HG02970 (cell line): ENCODE data around the gene WFDC5.

Source experiments
- ATAC-seq: cut with Tn5 transposase; IDR thresholded peaks from one replicate; pipeline ENCODE4 v1.9.1; 2021; ENCODE audit warnings: mild to moderate bottlenecking, moderate library complexity, moderate number of reproducible peaks; ENCODE audit not compliant: unreplicated experiment, low FRiP score

The WFDC5 gene

DNA sequence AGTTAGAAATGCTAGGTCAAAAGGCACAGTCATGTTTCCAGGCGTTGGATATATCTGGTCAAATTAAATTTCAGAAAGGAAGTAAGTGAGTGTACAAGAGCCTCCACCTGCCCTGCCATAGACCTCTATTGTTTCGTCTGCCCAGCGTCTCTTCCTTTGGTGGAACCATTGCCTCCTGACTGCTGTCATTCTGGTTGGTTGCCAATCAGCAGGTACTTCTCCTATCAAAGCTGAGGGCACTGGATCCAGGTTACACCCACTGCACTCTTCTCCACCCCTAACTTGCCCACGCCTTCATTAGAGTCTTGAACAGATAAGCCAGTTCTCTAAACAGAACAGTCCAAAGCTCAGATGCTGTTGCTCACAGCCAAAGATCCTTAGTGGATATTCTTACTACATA is 2.6 kb upstream of the WFDC5 start:
- ATAC-seq, result no peak

DNA sequence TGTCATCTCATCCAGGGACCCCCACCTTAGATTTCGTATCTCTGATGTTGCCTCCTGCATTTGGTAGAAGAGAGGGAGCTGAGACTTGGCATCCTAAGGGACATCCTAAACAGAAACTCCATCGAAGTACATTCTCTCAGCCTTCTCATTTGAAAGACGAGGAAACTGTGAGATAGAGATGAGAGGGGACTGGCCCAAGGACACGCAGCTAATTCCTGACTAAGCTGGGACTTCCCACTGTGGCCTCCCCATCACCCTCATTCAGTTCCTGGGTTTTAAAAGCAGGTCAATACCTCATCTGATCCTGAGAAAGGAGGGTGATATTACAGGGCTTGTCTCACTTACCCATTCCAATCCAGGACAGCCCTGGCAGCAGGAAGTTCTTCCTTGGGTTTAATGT is 855 bp upstream of the WFDC5 start:
- ATAC-seq, result no peak

DNA sequence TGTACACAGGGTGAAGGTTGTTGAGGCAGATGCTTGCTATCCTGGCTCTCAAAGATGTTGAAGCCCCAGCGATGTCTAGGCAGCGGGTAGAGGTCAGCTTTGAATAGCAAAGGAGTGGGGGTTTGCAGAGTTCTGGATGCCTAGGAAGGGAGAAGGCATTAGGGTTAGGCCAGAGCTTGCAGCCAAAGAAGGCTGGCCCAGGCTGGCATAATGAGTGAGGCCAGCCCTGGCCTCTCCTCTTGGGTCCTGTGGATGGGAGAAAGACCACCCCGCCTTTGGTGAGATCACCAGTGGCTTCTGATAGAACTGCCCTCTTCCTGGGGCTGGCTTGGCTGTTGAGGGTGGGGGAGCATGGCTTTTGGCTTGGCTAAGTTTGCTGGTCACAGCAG is 406 bp upstream of the WFDC5 start:
- ATAC-seq, result no peak

DNA sequence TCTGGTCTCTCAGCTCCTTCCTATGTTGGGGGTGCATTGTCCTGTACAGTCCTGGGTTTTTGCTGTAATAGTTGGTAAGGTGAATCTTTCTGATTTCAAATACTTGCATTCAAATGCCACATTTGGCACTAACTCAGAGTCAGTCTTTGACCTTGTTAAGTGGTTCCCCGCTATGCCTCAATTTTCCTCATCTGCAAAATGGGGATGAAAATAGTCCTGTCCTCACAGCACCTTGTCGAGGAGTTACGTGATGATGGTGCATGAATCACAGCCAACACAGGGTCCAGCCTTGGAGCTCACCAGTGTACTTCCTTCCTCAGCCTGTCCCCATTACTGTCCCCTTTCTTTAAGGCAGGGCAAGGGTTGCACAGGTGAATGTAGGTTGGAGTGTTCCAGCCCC is 1.1 kb downstream of the WFDC5 start:
- ATAC-seq, result no peak

DNA sequence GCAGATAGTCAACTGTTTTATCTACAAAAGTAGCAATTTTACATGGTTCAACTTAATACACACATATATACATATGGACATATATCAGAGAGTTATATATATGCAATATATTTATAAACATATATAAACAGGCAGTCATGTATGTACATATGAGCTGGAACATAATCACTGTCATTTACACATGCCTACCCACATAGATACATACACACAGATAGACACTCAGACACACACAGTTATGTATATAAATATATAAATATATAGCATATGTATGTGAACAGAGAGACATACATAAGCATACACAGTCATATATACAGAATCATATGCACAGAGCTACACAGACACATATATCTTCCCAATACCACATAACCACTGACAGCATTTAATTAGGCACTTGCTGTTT is 2.2 kb downstream of the WFDC5 start:
- ATAC-seq, result no peak

DNA sequence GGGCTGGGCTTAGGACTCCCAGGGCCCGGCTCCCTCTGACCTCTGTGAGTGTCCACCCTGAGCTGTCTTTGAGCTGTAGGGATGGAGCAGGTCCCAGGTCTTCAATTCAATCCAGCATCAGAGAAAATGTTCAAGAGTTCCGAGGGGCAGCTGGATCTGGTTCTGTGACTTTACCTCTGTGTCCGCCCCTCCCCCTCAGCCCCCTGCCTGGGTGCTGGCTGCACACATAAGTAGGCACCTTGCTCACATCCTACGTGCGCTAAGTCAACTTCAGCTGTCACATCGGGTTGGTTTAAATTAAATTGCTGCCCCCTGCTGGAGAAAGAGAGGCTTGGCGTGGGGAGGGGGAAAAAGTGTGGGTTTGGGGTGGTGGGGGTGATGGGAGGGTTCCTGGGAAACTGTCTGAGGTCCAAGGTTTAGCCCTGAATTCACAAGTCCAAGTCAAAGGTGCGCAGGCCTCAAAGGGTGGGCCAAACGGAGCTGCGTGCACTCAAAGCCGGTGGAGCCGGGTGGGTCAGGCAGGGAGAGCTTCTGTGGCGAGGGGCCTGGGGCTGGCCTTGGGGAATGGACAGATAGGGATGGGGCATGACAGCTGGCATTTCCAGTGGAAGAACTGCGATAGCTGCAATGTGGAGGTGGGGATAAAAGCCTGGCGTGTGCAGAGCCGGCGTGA is 3.0 kb downstream of the WFDC5 start:
- no peak for ATAC-seq

DNA sequence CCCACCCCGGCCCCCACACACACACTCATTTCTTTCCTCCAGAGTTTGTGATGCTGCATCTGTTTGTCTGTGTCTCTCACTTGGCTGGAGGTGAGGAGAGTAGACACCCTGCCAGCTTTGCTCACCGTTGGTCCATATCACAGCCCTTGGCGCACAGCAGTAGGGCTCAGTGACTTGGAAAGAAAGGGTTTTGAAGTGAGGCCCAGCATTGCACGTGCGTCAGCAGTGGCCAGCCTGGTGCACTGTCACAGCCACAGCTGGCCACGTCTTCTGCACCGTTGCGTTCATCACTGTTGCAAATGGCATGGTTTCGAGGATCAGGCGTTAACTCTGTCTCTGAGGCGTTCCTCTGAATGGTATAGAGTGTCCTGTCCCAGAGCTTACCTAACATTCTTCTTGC is 3.7 kb downstream of the WFDC5 start:
- no peak for ATAC-seq

DNA sequence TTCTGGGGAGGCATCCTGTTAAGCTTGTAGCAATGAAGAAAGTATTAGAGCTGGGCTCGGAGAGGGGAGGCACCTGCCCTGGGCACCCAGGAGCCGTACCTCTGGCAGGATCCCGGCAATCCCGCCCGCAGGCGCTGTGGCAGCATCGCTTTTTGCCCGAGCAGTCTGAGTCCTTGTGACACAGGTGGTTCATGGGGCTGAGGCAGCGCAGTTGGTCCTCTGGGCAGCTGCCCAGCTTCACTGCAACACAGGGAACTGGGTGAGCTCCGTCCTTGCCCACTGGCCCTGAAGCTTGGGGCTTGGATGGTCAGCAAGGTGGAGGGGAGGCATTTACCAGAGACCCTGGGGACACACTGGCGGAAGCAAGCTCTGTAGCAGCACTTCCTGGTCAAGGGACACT is 4.7 kb downstream of the WFDC5 start:
- no peak for ATAC-seq

DNA sequence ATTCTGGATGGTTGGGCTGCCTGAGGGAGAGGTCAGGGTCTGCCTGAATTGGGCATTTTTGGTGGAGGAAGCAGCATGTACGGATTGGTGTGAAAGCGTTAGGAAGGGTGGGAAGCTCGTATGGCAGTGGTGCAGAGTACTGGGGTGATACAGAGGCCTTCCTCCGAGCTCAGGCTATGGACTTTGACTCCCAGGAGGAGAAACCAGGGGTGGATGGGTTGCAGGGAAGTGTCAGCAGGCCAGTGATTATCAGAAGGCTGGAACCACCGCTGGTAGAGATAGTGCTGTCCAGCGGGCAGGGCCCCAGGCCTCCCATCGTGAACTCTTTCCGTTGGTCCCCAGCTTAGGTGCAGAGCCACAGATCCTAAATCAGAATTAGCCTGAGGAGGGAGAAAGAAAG is 5.3 kb downstream of the WFDC5 start:
- ATAC-seq, result no peak

DNA sequence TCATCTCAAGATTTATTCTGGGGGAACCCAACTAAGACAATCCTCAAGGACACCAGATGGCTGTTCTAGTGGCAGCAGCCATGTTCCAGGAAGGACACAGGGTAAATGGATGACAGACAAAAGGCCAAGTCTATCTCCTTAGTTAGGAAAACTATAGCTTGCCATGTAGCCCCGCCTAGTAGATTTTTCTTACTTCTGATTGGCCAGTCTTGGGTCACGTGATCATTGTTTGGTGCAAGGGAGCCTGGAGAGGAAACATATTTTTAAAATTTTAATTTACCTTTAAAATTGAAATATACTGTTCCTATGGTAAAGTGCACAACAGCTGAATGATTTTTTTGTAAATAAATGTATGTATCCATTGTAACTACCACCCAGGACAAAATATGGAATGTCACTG is 9.7 kb downstream of the WFDC5 start:
- no peak for ATAC-seq

DNA sequence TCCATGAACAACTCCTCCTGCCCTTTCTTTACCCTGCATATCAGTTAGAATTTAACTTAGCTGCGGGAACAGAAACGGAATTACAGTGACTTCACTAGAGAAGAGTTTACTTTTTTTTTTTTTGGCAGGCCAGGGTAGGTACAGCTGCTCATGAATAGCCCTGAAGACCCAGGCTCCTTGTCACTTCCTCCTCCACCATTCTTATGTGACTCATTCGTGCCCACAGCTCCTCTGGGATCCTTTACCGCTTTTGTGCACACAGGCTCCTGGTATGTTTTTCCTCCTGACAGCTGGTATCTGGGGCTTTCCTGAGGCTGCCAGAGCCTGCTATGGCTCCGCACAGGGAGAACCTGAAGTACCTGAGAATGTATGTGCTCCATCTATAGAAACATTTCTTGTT is 10.2 kb downstream of the WFDC5 start:
- ATAC-seq, result no peak

DNA sequence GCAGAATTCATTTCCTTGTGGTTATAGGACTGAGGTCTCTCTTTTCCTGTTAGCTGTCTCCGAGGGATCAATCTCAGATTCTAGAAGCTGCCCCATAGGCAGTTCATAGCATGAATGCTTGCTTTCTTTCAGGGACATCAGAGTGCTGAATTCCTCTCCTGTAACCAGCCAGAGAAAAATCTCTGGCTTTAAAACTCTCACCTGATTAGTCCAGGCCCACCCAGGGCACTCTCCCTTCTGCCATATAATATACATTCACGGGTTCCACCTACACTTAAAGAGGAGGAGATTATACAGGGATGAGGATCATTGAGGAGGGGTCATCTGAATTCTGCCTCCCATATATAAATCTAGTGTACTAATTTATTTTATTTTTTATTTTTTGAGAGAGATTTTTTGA is 11.9 kb downstream of the WFDC5 start:
- ATAC-seq, result no peak

DNA sequence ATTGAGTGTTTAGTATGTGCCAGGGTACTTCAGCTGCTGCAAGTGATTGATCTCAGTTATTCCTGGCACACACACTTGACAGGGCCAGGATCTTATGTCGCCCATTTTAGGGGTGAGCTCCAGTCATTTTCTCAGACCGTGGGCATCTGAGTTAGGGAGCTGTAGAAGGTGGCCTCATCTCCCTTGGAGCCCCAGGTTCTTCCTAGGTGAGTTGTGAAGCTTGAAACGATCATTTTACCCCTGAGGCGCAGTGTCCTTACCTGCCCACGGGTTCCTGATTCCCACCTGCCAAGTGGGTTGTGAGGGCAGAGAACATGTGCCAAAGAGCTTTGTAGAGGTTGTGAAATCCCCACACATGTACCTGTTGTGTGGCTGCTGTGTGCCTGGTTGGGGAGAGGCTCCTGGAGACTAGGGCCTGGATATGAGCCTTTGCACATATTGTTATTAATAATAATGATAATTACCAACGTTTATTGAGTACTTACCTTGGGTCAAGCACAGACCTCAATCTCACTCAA is 13.6 kb downstream of the WFDC5 start:
- ATAC-seq, result no peak

DNA sequence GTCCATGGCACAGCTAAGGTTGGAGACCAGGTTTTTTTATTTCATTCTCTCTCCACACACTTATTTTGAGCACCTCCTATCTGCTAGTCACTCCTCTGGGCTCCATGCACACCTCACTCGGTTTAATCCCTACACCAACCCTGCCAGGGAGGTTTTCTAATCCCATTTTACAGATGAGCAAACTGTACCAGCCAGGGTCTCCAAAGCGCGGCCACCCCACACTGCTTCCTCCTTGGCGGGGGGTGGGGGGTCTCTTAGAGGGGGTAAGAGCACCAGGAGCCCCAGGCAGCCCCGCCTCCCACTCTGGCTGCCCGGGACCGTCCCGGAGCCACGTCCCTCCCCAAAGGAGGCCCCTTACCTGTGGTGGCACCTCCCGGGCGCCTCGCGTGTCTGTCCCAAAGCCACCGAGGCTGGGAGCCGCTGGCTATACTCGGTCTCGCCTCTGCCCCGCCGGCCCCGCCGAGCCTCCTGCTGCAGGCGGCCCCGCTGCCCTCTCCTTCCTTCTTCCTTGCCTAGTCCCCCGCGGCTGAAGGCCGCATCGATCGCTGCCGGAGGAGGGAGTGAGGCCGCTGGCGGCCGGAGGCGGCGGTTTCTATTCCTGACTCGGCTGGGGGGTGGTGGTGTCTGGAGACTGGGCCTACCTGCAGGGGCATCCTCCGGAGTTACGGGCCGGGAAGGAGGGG is 14.3 kb downstream of the WFDC5 start, which contains the start of gene KCNS1:
Gene KCNS1 (minus strand): TSS at position 565 of the 683 bp plus-strand sequence. CDS start 1,891 bp downstream, outside the sequence.
- ATAC-seq, result no peak

DNA sequence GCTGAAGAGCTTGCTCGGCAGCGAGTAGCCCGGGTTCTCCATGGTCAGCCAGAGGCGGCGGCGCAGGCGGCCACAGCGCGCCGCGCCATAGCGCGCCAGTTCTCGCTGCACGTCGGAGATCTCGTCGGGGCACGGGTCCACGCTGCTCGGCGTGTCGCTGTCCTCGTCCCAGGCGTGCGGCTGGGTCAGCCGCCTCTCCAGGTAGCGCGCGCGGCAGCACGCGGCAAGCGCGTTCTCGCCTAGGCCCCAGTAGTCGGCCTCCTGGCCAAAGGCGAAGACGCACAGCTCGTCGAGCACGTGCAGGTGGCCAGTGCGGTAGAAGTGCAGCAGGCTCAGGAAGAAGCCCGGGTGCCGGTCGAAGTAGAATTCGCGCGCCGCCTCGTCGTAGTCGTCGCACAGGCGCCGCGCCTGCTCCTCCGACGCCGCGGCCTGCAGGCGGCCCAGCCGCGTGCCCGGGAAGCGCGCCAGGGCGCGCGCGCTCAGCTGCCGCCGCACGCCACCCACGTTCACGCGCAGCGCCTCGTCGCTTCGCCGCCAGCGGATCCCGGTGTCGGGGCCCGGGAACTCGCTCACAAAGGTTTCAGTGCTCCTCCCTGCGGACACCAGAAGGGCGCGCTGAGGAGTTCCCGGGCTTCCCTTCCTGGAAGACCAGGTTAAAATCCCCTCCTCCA is 16.7 kb downstream of the WFDC5 start:
- no peak for ATAC-seq

DNA sequence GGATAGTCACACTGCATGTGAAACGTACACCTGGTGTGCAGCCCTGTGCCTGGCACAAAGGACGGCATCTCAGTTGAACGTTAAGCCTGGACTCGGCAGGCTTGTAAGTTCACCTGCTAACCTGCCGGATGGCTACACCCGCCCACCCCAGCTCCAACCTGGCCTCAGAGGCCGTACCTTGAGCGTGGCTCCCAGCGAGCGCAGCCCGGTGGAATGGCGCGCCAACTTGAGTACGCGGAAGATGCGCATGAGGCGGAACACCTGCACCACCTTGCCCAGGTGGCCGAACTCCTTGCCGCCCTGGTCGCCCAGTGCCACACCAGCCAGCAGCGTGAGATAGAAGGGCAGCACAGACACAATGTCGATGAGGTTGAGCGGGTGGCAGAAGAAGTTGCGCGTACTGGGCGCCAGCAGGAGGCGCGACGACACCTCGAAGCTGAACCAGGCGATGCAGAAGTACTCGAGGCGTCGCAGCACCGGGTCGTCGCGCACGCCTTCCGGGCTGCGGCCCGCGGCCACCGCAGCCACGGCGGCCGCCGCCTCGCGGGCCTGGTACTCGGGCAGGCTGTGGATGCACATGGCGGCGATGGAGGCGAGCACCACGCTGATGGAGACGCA is 17.4 kb downstream of the WFDC5 start:
- no peak for ATAC-seq

DNA sequence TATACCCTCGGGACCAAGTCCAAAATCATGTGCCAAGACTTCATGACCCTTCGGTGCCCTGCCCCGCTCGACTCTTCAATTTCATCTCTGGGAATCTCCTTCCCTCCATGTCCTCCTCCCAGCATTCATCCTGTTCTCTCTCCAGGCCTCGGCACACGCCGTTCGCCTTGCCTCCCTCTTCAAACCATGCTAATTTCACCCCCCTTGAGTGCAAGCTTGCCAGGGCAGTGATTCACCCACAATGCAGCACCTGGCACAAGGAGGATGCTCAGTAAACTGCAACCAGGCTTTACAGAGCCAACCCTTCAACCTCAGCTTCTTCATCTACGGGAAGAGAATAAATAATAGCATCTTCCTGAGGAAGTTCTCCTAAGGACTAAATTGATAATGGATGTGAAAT is 18.2 kb downstream of the WFDC5 start:
- ATAC-seq, result no peak

DNA sequence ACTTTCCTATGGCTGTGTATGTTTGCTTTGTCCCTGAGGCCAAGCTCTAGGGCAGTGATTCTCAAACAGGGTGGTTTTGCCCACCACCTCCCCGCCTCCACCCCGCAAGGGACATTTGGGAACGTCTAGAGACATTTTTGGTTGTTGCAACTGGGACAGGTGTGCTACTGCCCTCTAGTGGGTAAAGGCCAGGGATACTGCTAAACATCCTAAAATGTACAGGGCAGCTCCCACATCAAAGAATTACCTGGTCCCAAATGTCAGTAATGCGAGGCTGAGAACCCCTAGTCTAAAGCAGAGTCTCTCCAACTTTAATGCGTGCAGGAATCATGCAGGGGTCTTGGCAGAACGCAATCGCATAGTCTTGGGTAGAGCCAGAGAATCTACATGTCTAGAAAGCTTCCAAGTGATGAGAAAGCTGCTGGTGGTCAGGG is 19.2 kb downstream of the WFDC5 start:
- no peak for ATAC-seq

DNA sequence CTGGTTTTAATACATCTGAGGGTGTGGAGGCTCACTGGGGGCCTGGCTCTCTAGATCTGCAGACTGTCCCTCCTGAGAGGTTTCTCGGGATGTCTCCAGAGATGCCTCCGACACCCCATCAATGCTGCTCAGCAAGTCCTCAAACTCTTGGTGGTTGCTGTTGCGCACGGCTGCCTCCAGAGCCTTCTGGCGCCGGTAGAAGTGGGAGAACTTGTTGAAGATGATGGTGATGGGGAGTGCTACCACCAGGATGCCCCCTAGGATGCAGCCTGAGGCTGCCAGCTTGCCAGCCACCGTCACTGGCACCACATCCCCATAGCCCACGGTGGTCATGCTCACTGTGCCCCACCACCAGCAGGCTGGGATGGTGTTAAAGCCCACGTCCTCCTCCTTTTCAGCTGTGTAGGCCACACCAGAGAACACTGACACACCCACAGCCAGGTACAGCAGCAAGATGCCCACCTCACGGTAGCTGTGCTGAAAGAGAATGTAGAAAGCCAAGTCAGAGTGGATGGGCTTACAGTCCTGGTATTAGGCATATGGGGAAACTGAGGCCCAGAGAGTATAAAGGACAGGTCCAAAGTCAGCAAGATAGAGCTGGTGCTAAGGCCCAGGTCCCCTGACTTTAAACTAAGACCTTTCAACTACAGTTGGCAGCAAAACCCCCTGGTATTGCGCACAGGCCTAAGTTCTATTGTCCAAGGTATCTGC is 20.0 kb downstream of the WFDC5 start:
- ATAC-seq, result no peak

DNA sequence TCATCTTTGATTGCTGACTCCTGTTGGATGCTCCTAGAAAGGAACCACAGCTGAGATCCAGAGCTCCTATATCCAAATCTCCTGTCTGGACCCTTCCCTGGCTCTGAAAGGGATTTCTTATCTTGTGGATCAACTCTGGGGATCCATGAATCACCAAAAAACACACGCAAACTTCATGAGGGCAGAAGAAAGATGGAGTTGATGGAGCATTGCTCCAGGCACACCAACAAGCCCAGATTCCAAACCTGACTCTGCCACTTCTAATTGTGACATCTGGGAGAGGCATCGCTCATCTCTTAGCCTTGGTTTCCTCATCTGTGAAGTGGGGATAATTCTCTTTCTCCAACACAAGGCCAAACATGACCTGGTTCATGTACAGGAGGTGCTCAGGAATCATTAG is 20.8 kb downstream of the WFDC5 start:
- ATAC-seq, result no peak

DNA sequence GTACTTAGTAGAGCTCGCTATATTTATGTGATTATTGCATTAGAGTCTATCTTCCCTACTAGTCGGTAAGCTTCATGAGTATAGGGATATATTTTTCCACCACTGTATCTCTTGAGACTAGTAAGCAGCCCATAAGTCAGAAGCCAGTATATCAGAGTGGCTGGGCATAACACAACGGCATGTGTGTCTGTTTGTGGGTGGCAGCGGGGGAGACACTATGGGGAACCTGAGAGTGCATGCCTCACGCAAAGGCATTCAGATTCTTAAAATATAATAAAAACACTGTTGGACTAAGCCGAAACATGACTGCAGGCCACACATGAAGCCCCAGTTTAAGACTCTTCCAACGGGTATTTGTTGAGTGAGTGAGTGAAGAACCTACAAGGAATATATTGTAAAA is 22.1 kb downstream of the WFDC5 start:
- no peak for ATAC-seq
